Panc1 (cell line): ENCODE data around the gene DEGS2.
"Not testable (repeated sequence)": the region's sequence is repeated elsewhere in the genome, so short reads cannot be mapped to it uniquely, and the experiment has no call there.

Experiments
- CTCF ChIP-seq: fragments of 450-650 bp; IDR thresholded peaks from 2 replicates; pipeline ENCODE4 v1.5.1; 2017; ENCODE audit warnings: mild to moderate bottlenecking
- POLR2AphosphoS5 ChIP-seq: IDR thresholded peaks from 2 replicates; pipeline ENCODE4 v1.6.1; 2012; ENCODE audit warnings: mild to moderate bottlenecking, low read depth, low read length, moderate library complexity
- REST ChIP-seq, 2 experiments: IDR thresholded peaks; 2 replicates each; pipeline ENCODE4 v1.6.1; 2011 to 2012; ENCODE audit warnings: low read depth in 2 of 2, control low read depth in 1 of 2, low read length in 1 of 2, mild to moderate bottlenecking in 1 of 2, moderate library complexity in 1 of 2; ENCODE audit not compliant: insufficient read depth in 1 of 2
- TCF7L2 ChIP-seq: IDR thresholded peaks from 2 replicates; pipeline ENCODE4 v1.6.1; 2011; ENCODE audit warnings: mild to moderate bottlenecking, low read depth, low read length, inconsistent platforms

- not testable (repeated sequence) for TF ChIP-seq POLR2AphosphoS5; REST (IDR thresholded peaks at IDR 0.05; ENCODE audit: insufficient read depth in 1 of 2, low read depth in 2 of 2, low read length in 1 of 2); CTCF; TCF7L2
These were observed 1.8 kb downstream of the DEGS2 start for GRCh38 chr14:100157548-100158232.
